ENCODE measurements around the gene CAMSAP1.

The CAMSAP1 gene

GRCh38 chr9:135814421-135815095 is 92.8 kb downstream of the CAMSAP1 start:
- DNase-seq (ENCODE audit: low read depth, low spot score): no peak

GRCh38 chr9:135813671-135814290 is 93.6 kb downstream of the CAMSAP1 start:
- DNase-seq (ENCODE audit: low read depth, low spot score): no peak

DNA sequence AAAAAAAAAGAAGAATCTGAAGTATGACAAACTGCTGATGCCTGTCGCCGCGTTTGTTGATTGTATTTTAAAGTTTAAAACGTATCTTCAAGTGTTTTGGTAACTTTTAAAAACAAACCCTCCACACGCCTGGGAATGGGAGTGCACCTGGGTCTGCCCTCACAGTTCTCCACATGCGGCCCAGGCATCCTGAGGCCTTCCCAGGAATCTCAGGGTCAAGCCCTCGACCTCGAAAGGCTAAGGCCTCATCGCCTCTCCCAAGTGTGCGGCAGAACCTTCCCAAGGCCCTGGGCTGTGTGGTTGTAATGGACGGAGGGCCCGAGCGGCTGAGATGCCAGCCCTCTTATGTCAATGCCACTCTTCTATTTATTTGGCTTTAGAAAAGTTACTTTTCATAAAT is 94.4 kb downstream of the CAMSAP1 start:
- DNase-seq (ENCODE audit: low read depth, low spot score): no peak

- DNase-seq (ENCODE audit: low read depth, low spot score): no peak
These were observed 95.5 kb downstream of the CAMSAP1 start for GRCh38 chr9:135811801-135812200.

- no peak for DNase-seq (ENCODE audit: low read depth, low spot score)
These were observed 96.4 kb downstream of the CAMSAP1 start for GRCh38 chr9:135810806-135811575.

GRCh38 chr9:135809166-135809565 is 98.2 kb downstream of the CAMSAP1 start:
- no peak for DNase-seq (ENCODE audit: low read depth, low spot score)

DNA sequence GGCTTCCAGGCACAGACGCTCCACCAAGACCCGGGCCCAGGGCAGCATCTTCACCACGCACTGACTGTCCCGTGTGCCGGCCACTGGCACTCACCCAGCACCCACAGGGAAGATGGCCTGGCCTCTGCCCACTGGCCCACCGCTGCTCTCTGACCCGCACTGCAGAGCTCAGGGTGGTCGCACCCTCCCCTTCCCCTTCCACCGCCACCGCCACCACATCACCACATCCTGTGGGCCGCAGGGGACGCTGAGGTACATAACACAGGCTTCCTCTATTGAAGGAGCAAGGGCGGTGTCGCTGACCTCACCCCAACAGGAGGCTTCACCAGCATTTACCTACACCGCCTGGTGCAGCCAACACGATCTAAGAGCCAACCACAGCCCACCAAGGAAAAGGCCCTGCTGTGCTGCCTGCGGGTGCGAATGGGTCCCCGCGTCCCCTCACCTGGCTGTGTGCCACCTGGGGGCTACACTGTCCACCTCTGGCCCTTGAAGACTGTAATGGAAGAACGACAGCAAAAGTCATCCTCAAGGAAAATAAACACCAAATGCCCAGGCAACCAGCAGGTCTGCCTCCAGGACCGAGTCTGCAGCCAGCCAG is 101.8 kb downstream of the CAMSAP1 start:
- no peak for DNase-seq (ENCODE audit: low read depth, low spot score)

GRCh38 chr9:135804581-135805421 is 102.5 kb downstream of the CAMSAP1 start:
- no peak for DNase-seq (ENCODE audit: low read depth, low spot score)

GRCh38 chr9:135803441-135803840 is 103.9 kb downstream of the CAMSAP1 start:
- DNase-seq (ENCODE audit: low read depth, low spot score): no peak

DNA sequence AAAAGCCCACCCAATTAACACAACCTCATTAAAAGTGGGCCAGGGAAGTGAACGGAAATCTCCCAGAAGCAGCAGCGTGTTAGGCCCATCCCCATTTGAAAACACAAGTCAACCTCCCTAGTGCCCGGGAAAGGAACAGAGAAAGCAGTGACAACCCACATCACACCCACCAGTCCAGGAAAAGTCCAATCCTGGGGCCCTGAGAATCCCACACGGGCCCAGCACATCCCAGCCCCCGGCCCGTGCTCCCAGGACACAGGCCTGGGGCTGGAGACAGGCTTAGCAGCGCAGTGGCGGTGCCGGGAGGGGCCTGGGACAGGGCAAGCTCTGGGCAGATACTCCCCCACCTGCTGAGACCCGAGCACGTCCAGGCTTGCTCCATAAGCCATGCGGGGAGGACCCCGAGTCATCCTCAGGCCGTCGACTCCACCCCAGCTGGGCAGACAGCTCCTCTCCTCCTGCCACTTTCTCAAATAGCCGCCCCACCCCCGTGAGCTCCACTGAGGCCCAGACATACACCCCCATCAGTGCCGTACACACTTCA is 104.4 kb downstream of the CAMSAP1 start:
- no peak for DNase-seq (ENCODE audit: low read depth, low spot score)

DNA sequence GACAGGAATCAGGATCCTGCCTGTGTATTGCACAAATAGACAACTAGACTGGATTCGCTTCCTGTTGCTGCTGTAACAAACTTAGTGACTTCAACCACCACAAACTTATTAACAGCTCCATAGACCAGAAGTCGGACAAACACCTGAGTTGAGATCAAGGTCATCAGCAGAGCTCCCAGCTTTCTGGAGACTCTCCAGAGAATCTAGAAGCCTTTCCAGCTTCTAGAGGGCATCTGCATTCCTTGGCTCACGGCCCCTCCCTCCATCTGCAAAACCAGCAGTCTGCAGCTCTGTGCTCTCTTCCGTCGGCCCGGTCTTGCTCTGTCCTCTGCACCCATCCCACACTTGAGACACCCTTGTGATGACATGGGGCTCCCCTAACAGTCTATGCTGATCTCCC is 106.3 kb downstream of the CAMSAP1 start:
- DNase-seq (ENCODE audit: low read depth, low spot score): no peak

GRCh38 chr9:135799261-135799660 is 108.1 kb downstream of the CAMSAP1 start:
- no peak for DNase-seq (ENCODE audit: low read depth, low spot score)

GRCh38 chr9:135798263-135798585 is 109.1 kb downstream of the CAMSAP1 start:
- no peak for DNase-seq (ENCODE audit: low read depth, low spot score)

DNA sequence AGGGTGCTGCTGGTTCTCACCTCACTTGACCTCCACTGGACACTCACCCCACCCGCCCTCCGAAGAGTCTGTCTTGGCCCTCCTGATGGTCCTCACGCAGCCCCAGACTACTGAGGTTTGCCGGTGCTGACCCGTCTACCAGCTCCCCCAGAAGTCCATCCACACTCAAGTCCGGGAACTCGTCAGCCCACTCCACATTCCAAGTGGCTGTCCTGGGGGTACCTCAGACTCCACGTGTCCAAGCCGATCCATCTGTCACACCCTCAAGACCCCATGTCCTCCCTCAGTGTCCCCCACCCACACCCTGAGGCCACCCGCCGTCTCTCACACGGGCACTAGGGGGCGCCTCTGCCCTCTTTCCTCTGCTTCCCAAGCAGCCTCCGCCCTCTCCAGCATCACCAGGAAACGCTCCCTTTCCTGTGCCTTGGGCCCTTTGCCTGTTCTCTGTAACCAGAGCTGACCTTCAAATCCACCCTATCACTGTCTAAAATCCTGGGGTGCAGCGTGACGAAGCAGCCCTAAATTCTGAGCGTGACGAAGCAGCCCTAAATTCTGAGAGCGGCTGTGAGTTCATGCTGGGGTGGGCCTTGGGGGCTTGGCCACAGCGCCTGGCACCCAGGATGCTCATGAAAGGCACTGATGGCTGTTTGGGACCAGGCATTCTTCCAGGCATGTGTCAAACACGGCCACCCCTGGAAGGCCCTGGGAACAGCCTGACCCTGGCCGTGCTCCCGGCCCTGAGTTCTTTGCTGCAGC is 109.7 kb downstream of the CAMSAP1 start:
- no peak for DNase-seq (ENCODE audit: low read depth, low spot score)

DNA sequence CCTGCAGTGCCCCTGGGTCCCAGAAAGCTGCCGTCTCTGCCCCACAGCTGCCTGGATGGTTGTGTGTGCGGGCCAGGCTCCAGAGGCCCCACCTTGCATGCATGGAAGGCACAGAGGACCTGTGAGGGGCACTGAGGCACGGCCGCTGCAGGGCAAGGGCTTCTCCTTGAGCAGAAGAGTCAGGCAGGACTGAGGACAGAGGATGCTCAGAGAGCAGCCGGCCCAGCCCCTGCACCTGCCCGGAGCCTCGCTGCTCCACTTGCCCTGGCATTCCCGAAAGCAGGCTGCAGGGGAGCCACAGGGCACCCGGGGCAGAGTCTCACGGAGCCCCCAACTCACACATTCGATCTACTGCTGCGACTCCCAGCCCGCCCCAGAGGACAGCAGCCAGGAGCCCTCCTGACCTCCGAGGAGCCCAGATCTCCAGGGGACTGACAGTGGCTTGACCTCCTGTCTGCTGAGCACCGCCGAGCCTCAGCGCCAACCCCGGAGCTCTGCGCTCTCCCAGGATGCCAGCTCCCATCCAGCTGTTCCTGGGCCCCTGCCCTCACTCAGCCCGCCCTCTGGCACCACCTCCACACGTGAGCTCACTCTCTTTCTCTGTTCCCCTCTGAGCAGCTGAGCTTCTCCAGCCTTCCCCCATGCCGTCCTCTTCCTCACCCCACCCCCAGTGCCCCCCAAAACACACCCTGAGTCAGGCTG is 110.4 kb downstream of the CAMSAP1 start:
- DNase-seq (ENCODE audit: low read depth, low spot score): no peak

- DNase-seq (ENCODE audit: low read depth, low spot score): no peak
These were observed 112.0 kb downstream of the CAMSAP1 start for GRCh38 chr9:135795391-135795790.

GRCh38 chr9:135794361-135794885 is 112.9 kb downstream of the CAMSAP1 start:
- no peak for DNase-seq (ENCODE audit: low read depth, low spot score)

- DNase-seq (ENCODE audit: low read depth, low spot score): no peak
These were observed 113.3 kb downstream of the CAMSAP1 start for GRCh38 chr9:135794057-135794335.

DNA sequence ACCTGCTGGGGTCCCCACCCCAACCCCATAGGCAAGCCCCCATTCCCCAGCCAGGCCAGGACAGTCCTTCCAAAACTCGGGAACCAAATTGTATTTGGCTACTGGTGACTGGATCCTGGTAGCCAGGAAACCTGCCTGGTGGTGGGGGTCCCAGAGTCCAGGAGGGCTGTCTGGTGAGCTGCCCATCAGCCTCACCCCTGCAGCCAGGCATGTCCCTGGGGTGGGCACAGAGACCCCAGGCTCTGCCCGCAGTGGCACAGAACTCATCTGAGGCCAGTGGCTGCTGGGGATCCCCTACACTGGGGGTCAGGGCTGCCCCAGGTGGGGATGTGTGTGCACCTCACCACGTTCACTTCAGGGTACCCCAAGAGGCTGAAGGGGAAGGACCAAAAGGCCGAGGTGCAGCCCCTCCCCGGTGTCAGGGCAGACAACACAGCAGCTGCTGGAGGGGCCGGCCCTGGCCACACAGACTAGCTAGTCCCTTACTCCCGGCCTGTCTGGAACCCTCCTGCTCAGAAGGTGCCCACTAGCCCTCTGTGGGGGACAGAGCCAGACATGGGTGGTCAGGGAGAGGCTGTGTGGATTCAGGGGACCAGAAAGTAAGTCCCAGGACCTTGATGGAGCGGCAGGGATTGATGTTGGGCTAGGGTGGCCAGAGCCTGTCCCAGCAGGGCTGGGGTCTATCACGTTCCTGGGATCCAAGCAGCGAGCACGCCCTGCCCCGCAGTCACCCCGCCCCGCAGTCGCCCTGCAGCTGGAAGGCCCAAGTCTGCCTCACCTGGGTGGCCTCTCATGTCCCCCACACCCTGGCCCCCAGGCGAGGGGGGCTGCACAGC is 113.9 kb downstream of the CAMSAP1 start:
- no peak for DNase-seq (ENCODE audit: low read depth, low spot score)

All from iPS DF 19.7 (cell line).